Keratinocyte (primary cell): ENCODE measurements around the gene CA5B. TPM values are rescaled to one million over a fixed set of nuclear protein-coding genes. Genes with fewer than 3 reads are reported as not detected.

ENCODE experiments used
- DNase-seq: peaks from one replicate; pipeline ENCODE4 v3.0.0-alpha.2; 2011; ENCODE audit warnings: low read depth, missing footprints, low spot score
- FAIRE-seq: peaks from 2 replicates; lab custom pipeline; 2011; peaks lifted over from hg19 to GRCh38; lab: Jason Lieb, UNC
- H2AFZ ChIP-seq: 2 replicates; pipeline ENCODE4 v1.6.0; 2012; ENCODE audit warnings: low read length, control low read depth, inconsistent platforms; ENCODE audit not compliant: control insufficient read depth
- H3K27ac ChIP-seq: 2 replicates; pipeline ENCODE4 v1.5.1; 2011; ENCODE audit warnings: low read length; ENCODE audit not compliant: control insufficient read depth, insufficient read depth
- H3K27me3 ChIP-seq: 3 replicates; pipeline ENCODE4 v1.6.0; 2011; ENCODE audit warnings: low read length; ENCODE audit not compliant: control insufficient read depth, insufficient read depth; ENCODE audit errors: extremely low read depth
- H3K36me3 ChIP-seq, 2 experiments: 2 replicates in 1 of 2; 3 replicates in 1 of 2; pipeline ENCODE4 v1.5.1; 2011; ENCODE audit warnings: low read length in 2 of 2, mild to moderate bottlenecking in 1 of 2; ENCODE audit not compliant: control insufficient read depth in 2 of 2, insufficient read depth in 2 of 2; ENCODE audit errors: extremely low read depth in 1 of 2
- H3K4me1 ChIP-seq: 3 replicates; pipeline ENCODE4 v1.5.1; 2011; ENCODE audit warnings: low read length; ENCODE audit not compliant: control insufficient read depth, insufficient read depth; ENCODE audit errors: extremely low read depth
- H3K4me2 ChIP-seq: 3 replicates; pipeline ENCODE4 v1.6.0; 2011; ENCODE audit warnings: low read depth, low read length; ENCODE audit not compliant: control insufficient read depth, insufficient read depth; ENCODE audit errors: extremely low read depth
- H3K4me3 ChIP-seq, 3 experiments: fragments of 200-600 bp in 1 of 3; sonication (generic) in 1 of 3; 2 replicates in 2 of 3; 3 replicates in 1 of 3; pipeline ENCODE4 v1.5.1; 2011 to 2016; ENCODE audit warnings: low read length in 3 of 3, mild to moderate bottlenecking in 3 of 3, control low read depth in 2 of 3, inconsistent platforms in 1 of 3, low read depth in 1 of 3, mixed read lengths in 1 of 3, mixed run types in 1 of 3, moderate library complexity in 1 of 3; ENCODE audit not compliant: control insufficient read depth in 2 of 3, insufficient read depth in 2 of 3; ENCODE audit errors: extremely low read depth in 1 of 3
- H3K79me2 ChIP-seq: 2 replicates; pipeline ENCODE4 v1.6.0; 2012; ENCODE audit warnings: low read length; ENCODE audit not compliant: control insufficient read depth, insufficient read depth
- H3K9ac ChIP-seq: 3 replicates; pipeline ENCODE4 v1.6.0; 2011; ENCODE audit warnings: low read length; ENCODE audit not compliant: control insufficient read depth, insufficient read depth; ENCODE audit errors: extremely low read depth
- H3K9me1 ChIP-seq: 3 replicates; pipeline ENCODE4 v1.6.0; 2011; ENCODE audit warnings: low read length; ENCODE audit not compliant: control insufficient read depth, insufficient read depth; ENCODE audit errors: extremely low read depth
- H3K9me3 ChIP-seq: 2 replicates; pipeline ENCODE4 v1.5.1; 2012; ENCODE audit warnings: low read depth, low read length; ENCODE audit not compliant: control insufficient read depth
- H4K20me1 ChIP-seq: 3 replicates; pipeline ENCODE4 v1.6.0; 2011; ENCODE audit warnings: low read length; ENCODE audit not compliant: control insufficient read depth, insufficient read depth; ENCODE audit errors: extremely low read depth
- CTCF ChIP-seq, 3 experiments: IDR thresholded peaks in 1 of 3; conservative IDR thresholded peaks in 1 of 3; optimal IDR thresholded peaks in 1 of 3; 2 replicates in 2 of 3; 3 replicates in 1 of 3; pipeline versions ENCODE3 to v1.5.1; 2011; ENCODE audit warnings: low read length in 3 of 3, mild to moderate bottlenecking in 3 of 3, moderate library complexity in 2 of 3, control low read depth in 1 of 3, inconsistent platforms in 1 of 3; ENCODE audit not compliant: insufficient read depth in 2 of 3; ENCODE audit errors: extremely low read depth in 1 of 3
- EZH2 ChIP-seq: IDR thresholded peaks from one replicate; pipeline ENCODE4 v1.6.1; 2012; ENCODE audit warnings: inconsistent platforms, mild to moderate bottlenecking, low read length, moderate library complexity
- dilution Hi-C: fragments of 300-500 bp; cut with MboI; formaldehyde crosslinking; loops from one replicate; pipeline ENCODE4 v1.7.0; 2020; ENCODE audit warnings: low sequenced_read_pairs; ENCODE audit not compliant: extremely low pct_ligation_motif_present
- polyA plus RNA-seq, 5 experiments: library from polyadenylated mRNA; depleted of rRNA in 3 of 5; stranded (reverse) in 3 of 5; stranded (forward) in 1 of 5; unstranded in 1 of 5; fragments of >200 nt; gene quantifications; 1 replicate in 1 of 5; 2 replicates in 3 of 5; 3 replicates in 1 of 5; pipeline versions ENCODE4 v1.2.1 to v1.2.3, GENCODE V29; 2011 to 2012; ENCODE audit warnings: missing spikeins in 2 of 5, low read depth in 1 of 5, low replicate concordance in 1 of 5

Gene CA5B
- polyA plus RNA-seq, 1 donor (not counting 4 experiments of a cell fraction or from before 2014, with no cell fraction given): 5.2 TPM

GRCh38 chrX:15822922-15823321, 84.9 kb downstream of the CA5B start:
- H3K4me1 ChIP-seq: no peaks in the 10 kb centered on the region
- no peak overlapping the region for H3K4me3 ChIP-seq
- H3K27ac ChIP-seq: no peak overlapping the region
- H3K4me2 ChIP-seq: no peak overlapping the region
- no peak overlapping the region for H3K9ac ChIP-seq
- H3K9me3 ChIP-seq: no peaks in the 10 kb centered on the region
- no peaks in the 10 kb centered on the region for H3K27me3 ChIP-seq
- H4K20me1 ChIP-seq: no peaks in the 10 kb centered on the region
- no peak for DNase-seq
- no peak for FAIRE-seq
- no peaks in the 10 kb centered on the region for H3K79me2 ChIP-seq
- no peak for TF ChIP-seq EZH2
- TF ChIP-seq CTCF (optimal IDR thresholded peaks at IDR 0.05 in 1 of 3, IDR thresholded peaks at IDR 0.05 in 1 of 3, conservative IDR thresholded peaks at IDR 0.05 in 1 of 3; ENCODE audit: extremely low read depth in 1 of 3, insufficient read depth in 2 of 3, low read length in 3 of 3): no peak
- H3K9me1 ChIP-seq: no peaks in the 10 kb centered on the region
- no peak overlapping the region for H2AFZ ChIP-seq
- H3K36me3 ChIP-seq: peaks cover 2 to 17% of the 10 kb centered on the region in 2 experiments
- dilution Hi-C loops: no loop called here

GRCh38 chrX:15825936-15826335, 87.9 kb downstream of the CA5B start:
- H3K79me2 ChIP-seq: no peaks in the 10 kb centered on the region
- no peaks in the 10 kb centered on the region for H3K9me3 ChIP-seq
- H3K9me1 ChIP-seq: no peaks in the 10 kb centered on the region
- no peak for DNase-seq
- H4K20me1 ChIP-seq: no peaks in the 10 kb centered on the region
- H2AFZ ChIP-seq: no peak overlapping the region
- TF ChIP-seq CTCF (optimal IDR thresholded peaks at IDR 0.05 in 1 of 3, IDR thresholded peaks at IDR 0.05 in 1 of 3, conservative IDR thresholded peaks at IDR 0.05 in 1 of 3; ENCODE audit: extremely low read depth in 1 of 3, insufficient read depth in 2 of 3, low read length in 3 of 3) (no peak), EZH2 (no peak)
- FAIRE-seq: no peak
- H3K36me3 ChIP-seq: peaks cover 2 to 8% of the 10 kb centered on the region in 2 experiments
- H3K9ac ChIP-seq: no peak overlapping the region
- no peak overlapping the region for H3K27ac ChIP-seq
- H3K4me1 ChIP-seq: no peaks in the 10 kb centered on the region
- no peak overlapping the region for H3K4me2 ChIP-seq
- no peak overlapping the region for H3K4me3 ChIP-seq
- no peaks in the 10 kb centered on the region for H3K27me3 ChIP-seq
- dilution Hi-C loops: no loop called here
